SK-N-SH (cell line): Measurements from ENCODE around the gene IFNA4. TPM values are rescaled to one million over a fixed set of nuclear protein-coding genes. Genes with fewer than 3 reads are reported as not detected.

Experiments
- CTCF ChIA-PET: fragments of 300-600, 350-600 bp; formaldehyde crosslinking; extraction: SDS; loops from one replicate; lab custom pipeline; 2021; lab: Yijun Ruan, JAX
- POLR2A ChIA-PET: fragments of 350-600 bp; sonication (Branson Sonifier 250); formaldehyde crosslinking; extraction: SDS; loops from one replicate; lab custom pipeline; 2020; ENCODE audit warnings: antibody characterized with exemption, inconsistent platforms; lab: Yijun Ruan, JAX
- DNase-seq: peaks from one replicate; pipeline ENCODE4 v3.0.0; 2012
- H2AFZ ChIP-seq: fragments of 200-600 bp; sonication (generic); 2 replicates; pipeline ENCODE4 v1.8.1; 2016; ENCODE audit warnings: antibody characterized with exemption, mild to moderate bottlenecking, low read depth
- H3F3A ChIP-seq: fragments of 200-600 bp; sonication (generic); replicated peaks from 2 replicates; pipeline ENCODE3; 2016; ENCODE audit warnings: antibody characterized with exemption, mild to moderate bottlenecking; ENCODE audit not compliant: insufficient read depth
- H3K27ac ChIP-seq, 2 experiments: fragments of 200-500 bp in 1 of 2; fragments of 200-600 bp in 1 of 2; sonication (Bioruptor generic) in 1 of 2; sonication (generic), shearing (Covaris generic) in 1 of 2; 2 replicates each; pipeline versions ENCODE4 v1.5.1 to v1.6.1; 2014 to 2016; ENCODE audit warnings: low read depth in 2 of 2, inconsistent platforms in 1 of 2, low read length in 1 of 2, mild to moderate bottlenecking in 1 of 2, mixed read lengths in 1 of 2
- H3K27me3 ChIP-seq: fragments of 200-600 bp; sonication (generic), shearing (Covaris generic); 2 replicates; pipeline ENCODE4 v1.6.1; 2016; ENCODE audit warnings: mixed run types; ENCODE audit not compliant: insufficient read depth
- H3K36me3 ChIP-seq, 2 experiments: fragments of 200-500 bp in 1 of 2; fragments of 200-600 bp in 1 of 2; sonication (Bioruptor generic) in 1 of 2; sonication (generic) in 1 of 2; replicated peaks in 1 of 2; 2 replicates each; pipeline versions ENCODE3 to v1.5.1; 2014 to 2016; ENCODE audit warnings: low read length in 1 of 2, mild to moderate bottlenecking in 1 of 2; ENCODE audit not compliant: insufficient read depth in 2 of 2, control insufficient read depth in 1 of 2
- H3K4me1 ChIP-seq, 2 experiments: fragments of 200-500 bp in 1 of 2; fragments of 200-600 bp in 1 of 2; sonication (Bioruptor generic) in 1 of 2; sonication (generic), shearing (Covaris generic) in 1 of 2; 2 replicates each; pipeline versions ENCODE4 v1.5.1 to v1.6.1; 2014 to 2016; ENCODE audit warnings: low read depth in 1 of 2, low read length in 1 of 2, mixed run types in 1 of 2; ENCODE audit not compliant: insufficient read depth in 2 of 2, control insufficient read depth in 1 of 2
- H3K4me2 ChIP-seq: fragments of 200-600 bp; sonication (generic), shearing (Covaris generic); 2 replicates; pipeline ENCODE4 v1.6.1; 2017; ENCODE audit warnings: mixed run types
- H3K4me3 ChIP-seq, 2 experiments: fragments of 200-500 bp in 1 of 2; fragments of 200-600 bp in 1 of 2; sonication (Bioruptor generic) in 1 of 2; sonication (generic), shearing (Covaris generic) in 1 of 2; 2 replicates each; pipeline versions ENCODE4 v1.5.1 to v1.8.1; 2014 to 2016; ENCODE audit warnings: low read depth in 2 of 2, inconsistent platforms in 1 of 2, low read length in 1 of 2, mild to moderate bottlenecking in 1 of 2, mixed read lengths in 1 of 2, moderate library complexity in 1 of 2
- H3K79me2 ChIP-seq: fragments of 200-600 bp; sonication (generic); 2 replicates; pipeline ENCODE4 v1.8.1; 2017; ENCODE audit warnings: mild to moderate bottlenecking; ENCODE audit not compliant: insufficient read depth
- H3K9ac ChIP-seq: fragments of 200-600 bp; sonication (generic); 2 replicates; pipeline ENCODE4 v1.6.1; 2017; ENCODE audit warnings: mixed run types
- H3K9me2 ChIP-seq: fragments of 200-600 bp; sonication (generic); 2 replicates; pipeline ENCODE4 v1.6.1; 2017; ENCODE audit warnings: mixed run types
- H3K9me3 ChIP-seq: fragments of 200-600 bp; sonication (generic); 2 replicates; pipeline ENCODE4 v1.6.1; 2017; ENCODE audit warnings: mixed run types, mild to moderate bottlenecking, moderate library complexity
- H4K20me1 ChIP-seq: fragments of 200-600 bp; sonication (generic); 2 replicates; pipeline ENCODE4 v1.6.1; 2017; ENCODE audit warnings: mild to moderate bottlenecking, mixed run types; ENCODE audit not compliant: insufficient read depth
- CTCF ChIP-seq: fragments of 200-600 bp; sonication (generic); IDR thresholded peaks from 2 replicates; pipeline ENCODE4 v1.6.1; 2017; ENCODE audit warnings: antibody characterized with exemption, mild to moderate bottlenecking, moderate library complexity
- EP300 ChIP-seq, 2 experiments: IDR thresholded peaks; 2 replicates each; pipeline versions ENCODE4 v1.4.0 to v1.6.1; 2012; ENCODE audit warnings: borderline replicate concordance in 1 of 2, low read depth in 1 of 2, low read length in 1 of 2
- FOSL2 ChIP-seq: IDR thresholded peaks from 2 replicates; pipeline ENCODE4 v1.4.0; 2012; ENCODE audit warnings: low read depth, mild to moderate bottlenecking, moderate library complexity, borderline replicate concordance
- GABPA ChIP-seq: IDR thresholded peaks from 2 replicates; pipeline ENCODE4 v1.4.0; 2012; ENCODE audit warnings: low read depth, mild to moderate bottlenecking
- GATA2 ChIP-seq: sonication (generic); formaldehyde crosslinking; IDR thresholded peaks from 2 replicates; pipeline ENCODE4 v1.5.0; 2020; ENCODE audit warnings: mild to moderate bottlenecking, missing genetic modification reagents
- MXI1 ChIP-seq: IDR thresholded peaks from 2 replicates; pipeline ENCODE4 v1.6.1; 2012; ENCODE audit warnings: mild to moderate bottlenecking, low read depth, low read length, improper control_type of control experiment
- RFX5 ChIP-seq: IDR thresholded peaks from 2 replicates; pipeline ENCODE4 v1.6.1; 2012; ENCODE audit warnings: mild to moderate bottlenecking, improper control_type of control experiment, low read length
- TEAD4 ChIP-seq: IDR thresholded peaks from 2 replicates; pipeline ENCODE4 v1.4.0; 2012; ENCODE audit warnings: mild to moderate bottlenecking, borderline replicate concordance; ENCODE audit not compliant: insufficient read depth
- USF1 ChIP-seq: IDR thresholded peaks from 2 replicates; pipeline ENCODE4 v1.4.0; 2012; ENCODE audit warnings: low read depth, borderline replicate concordance
- WGBS: methylation state at CpG from one replicate; pipeline ENCODE4 v1.1.6; 2017; ENCODE audit warnings: low lambda C conversion rate; 5-methylcytosine and 5-hydroxymethylcytosine counted together
- polyA plus RNA-seq, 3 experiments: library from polyadenylated mRNA; depleted of rRNA; stranded (reverse); fragments of >200 nt; gene quantifications; 2 replicates each; pipeline ENCODE4 v1.2.3, GENCODE V29; 2012
- TF ChIP-seq, protein P1 (sequence below): IDR thresholded peaks from 2 replicates; pipeline ENCODE4; 2012

IFNA4 gene
- polyA plus RNA-seq, 1 of the 3 experiments (the other 2 are of a cell fraction) = not detected

- Histone ChIP-seq H4K20me1 (no peaks in the 10 kb centered on the region), H3K79me2 (no peaks in the 10 kb centered on the region), H3K4me2 (no peak overlapping the region), H2AFZ (0 out of 2 replicates have a peak overlapping the region, but pooled peaks have one; percentile 12), H3K4me1 (no peaks in the 10 kb centered on the region; a peak in 1 of 4 replicates), H3K27ac (no peak overlapping the region), H3F3A (no peaks in the 10 kb centered on the region), H3K27me3 (no peaks in the 10 kb centered on the region), H3K4me3 (no peak overlapping the region), H3K36me3 (no peaks in the 10 kb centered on the region), H3K9ac (no peak overlapping the region), H3K9me3 (no peaks in the 10 kb centered on the region), H3K9me2 (no peaks in the 10 kb centered on the region)
- POLR2A ChIA-PET = no interaction called here
- no peak for DNase-seq
- CTCF ChIA-PET = interaction anchor here (0.7 to 1.2 kb wide), 6 partner anchors 10 to 1151 kb away, joined by 3 to 4 read pairs (median 3); no protein-coding TSS in a partner anchor
- TF ChIP-seq, protein P1, sequence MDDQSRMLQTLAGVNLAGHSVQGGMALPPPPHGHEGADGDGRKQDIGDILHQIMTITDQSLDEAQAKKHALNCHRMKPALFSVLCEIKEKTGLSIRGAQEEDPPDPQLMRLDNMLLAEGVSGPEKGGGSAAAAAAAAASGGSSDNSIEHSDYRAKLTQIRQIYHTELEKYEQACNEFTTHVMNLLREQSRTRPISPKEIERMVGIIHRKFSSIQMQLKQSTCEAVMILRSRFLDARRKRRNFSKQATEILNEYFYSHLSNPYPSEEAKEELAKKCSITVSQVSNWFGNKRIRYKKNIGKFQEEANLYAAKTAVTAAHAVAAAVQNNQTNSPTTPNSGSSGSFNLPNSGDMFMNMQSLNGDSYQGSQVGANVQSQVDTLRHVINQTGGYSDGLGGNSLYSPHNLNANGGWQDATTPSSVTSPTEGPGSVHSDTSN = no peak
- TF ChIP-seq EP300 (IDR thresholded peaks at IDR 0.05; ENCODE audit: borderline replicate concordance in 1 of 2, low read depth in 1 of 2, low read length in 1 of 2) = no peak
- 47% methylated on average over 3 of the region's 3 CpGs for WGBS
These were observed 33.9 kb downstream of the IFNA4 start for GRCh38 chr9:21153336-21154017.

DNA sequence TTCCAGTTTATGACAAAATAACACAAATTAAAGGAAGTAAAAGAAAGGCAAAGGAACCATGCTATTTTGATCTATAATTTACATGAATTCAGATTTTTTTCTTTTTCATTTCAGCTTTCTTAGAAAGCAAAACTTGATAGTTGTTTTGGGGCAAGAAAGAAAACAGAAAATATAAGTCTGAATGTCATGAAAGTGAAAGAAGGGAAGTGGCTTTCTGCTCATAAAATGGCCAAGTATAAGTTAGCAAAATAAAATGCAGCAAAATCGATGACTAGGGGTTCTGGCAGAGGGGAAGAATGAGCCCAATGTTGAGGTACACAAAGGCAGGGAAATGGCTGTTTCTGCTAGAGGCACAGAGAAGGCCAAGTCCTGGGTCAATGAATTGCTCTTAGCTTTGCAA is 42.8 kb downstream of the IFNA4 start:
- 0% methylated on average over 1 of the region's 1 CpG for WGBS
- CTCF ChIA-PET = no interaction called here
- H3K9ac ChIP-seq = no peak overlapping the region
- no peak for DNase-seq
- POLR2A ChIA-PET = no interaction called here
- no peaks in the 10 kb centered on the region for H3K36me3 ChIP-seq
- no peaks in the 10 kb centered on the region for H3K79me2 ChIP-seq
- no peaks in the 10 kb centered on the region for H3K27me3 ChIP-seq
- no peak for TF ChIP-seq TEAD4
- no peak for TF ChIP-seq RFX5
- TF ChIP-seq MXI1 = no peak
- no peak for TF ChIP-seq GABPA
- TF ChIP-seq USF1 = no peak
- no peak for TF ChIP-seq GATA2 (CRISPR knock-in tag)
- H3K4me2 ChIP-seq = no peak overlapping the region
- no peaks in the 10 kb centered on the region for H3K4me1 ChIP-seq
- no peaks in the 10 kb centered on the region for H3F3A ChIP-seq
- no peaks in the 10 kb centered on the region for H4K20me1 ChIP-seq
- no peak overlapping the region for H2AFZ ChIP-seq
- no peak overlapping the region for H3K27ac ChIP-seq
- no peak overlapping the region for H3K4me3 ChIP-seq
- no peaks in the 10 kb centered on the region for H3K9me3 ChIP-seq
- H3K9me2 ChIP-seq = no peaks in the 10 kb centered on the region

GRCh38 chr9:21141427-21141882 is 45.9 kb downstream of the IFNA4 start, which contains the start of gene IFNW1:
Gene IFNW1, minus strand, starts transcription at chr9:21141832. Its CDS starts 262 bp downstream, at chr9:21141570.
- TF ChIP-seq FOSL2 (no peak), CTCF (peak; percentile 10; the same call in 1 of the 2 replicates)
- POLR2A ChIA-PET = no interaction called here
- no peaks in the 10 kb centered on the region for H3F3A ChIP-seq
- H2AFZ ChIP-seq = no peak within 1 kb of the TSS
- H3K4me3 ChIP-seq = no peak within 1 kb of the TSS
- peak; percentile 5 for DNase-seq
- no peaks in the 10 kb centered on the region for H3K27me3 ChIP-seq
- H3K36me3 ChIP-seq = no peaks in the 10 kb centered on the region
- 0% methylated on average over 1 of the region's 1 CpG for WGBS
- H3K27ac ChIP-seq = no peak within 1 kb of the TSS
- no peaks in the 10 kb centered on the region for H3K9me2 ChIP-seq
- H3K9ac ChIP-seq = no peak within 1 kb of the TSS
- no peaks in the 10 kb centered on the region for H3K4me1 ChIP-seq
- H3K4me2 ChIP-seq = no peak within 1 kb of the TSS
- CTCF ChIA-PET = interaction anchor here (1.4 to 1.7 kb wide), 2 partner anchors 9 to 94 kb away, joined by 4 to 5 read pairs; no protein-coding TSS in a partner anchor
- no peaks in the 10 kb centered on the region for H3K79me2 ChIP-seq
- H3K9me3 ChIP-seq = no peaks in the 10 kb centered on the region
- no peaks in the 10 kb centered on the region for H4K20me1 ChIP-seq
